GM12874 (cell line): ENCODE data around the gene CD38.

Experiments used
- TF ChIP-seq, protein P1 (sequence below): IDR thresholded peaks from 2 replicates; pipeline ENCODE4 v1.5.1; 2011; ENCODE audit warnings: low read depth, mild to moderate bottlenecking, control low read depth, low read length, moderate library complexity; ENCODE audit not compliant: insufficient read depth

CD38 gene

GRCh38 chr4:15742083-15742582 lies 36.0 kb upstream of the CD38 start:
- TF ChIP-seq, protein P1, sequence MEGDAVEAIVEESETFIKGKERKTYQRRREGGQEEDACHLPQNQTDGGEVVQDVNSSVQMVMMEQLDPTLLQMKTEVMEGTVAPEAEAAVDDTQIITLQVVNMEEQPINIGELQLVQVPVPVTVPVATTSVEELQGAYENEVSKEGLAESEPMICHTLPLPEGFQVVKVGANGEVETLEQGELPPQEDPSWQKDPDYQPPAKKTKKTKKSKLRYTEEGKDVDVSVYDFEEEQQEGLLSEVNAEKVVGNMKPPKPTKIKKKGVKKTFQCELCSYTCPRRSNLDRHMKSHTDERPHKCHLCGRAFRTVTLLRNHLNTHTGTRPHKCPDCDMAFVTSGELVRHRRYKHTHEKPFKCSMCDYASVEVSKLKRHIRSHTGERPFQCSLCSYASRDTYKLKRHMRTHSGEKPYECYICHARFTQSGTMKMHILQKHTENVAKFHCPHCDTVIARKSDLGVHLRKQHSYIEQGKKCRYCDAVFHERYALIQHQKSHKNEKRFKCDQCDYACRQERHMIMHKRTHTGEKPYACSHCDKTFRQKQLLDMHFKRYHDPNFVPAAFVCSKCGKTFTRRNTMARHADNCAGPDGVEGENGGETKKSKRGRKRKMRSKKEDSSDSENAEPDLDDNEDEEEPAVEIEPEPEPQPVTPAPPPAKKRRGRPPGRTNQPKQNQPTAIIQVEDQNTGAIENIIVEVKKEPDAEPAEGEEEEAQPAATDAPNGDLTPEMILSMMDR: no peak

GRCh38 chr4:15742637-15743036 lies 35.5 kb upstream of the CD38 start:
- TF ChIP-seq, protein P1: no peak

- TF ChIP-seq, protein P1: no peak
Observed at GRCh38 chr4:15744016-15744545, 34.0 kb upstream of the CD38 start.

GRCh38 chr4:15746110-15746509 lies 32.0 kb upstream of the CD38 start:
- TF ChIP-seq, protein P1: no peak

DNA sequence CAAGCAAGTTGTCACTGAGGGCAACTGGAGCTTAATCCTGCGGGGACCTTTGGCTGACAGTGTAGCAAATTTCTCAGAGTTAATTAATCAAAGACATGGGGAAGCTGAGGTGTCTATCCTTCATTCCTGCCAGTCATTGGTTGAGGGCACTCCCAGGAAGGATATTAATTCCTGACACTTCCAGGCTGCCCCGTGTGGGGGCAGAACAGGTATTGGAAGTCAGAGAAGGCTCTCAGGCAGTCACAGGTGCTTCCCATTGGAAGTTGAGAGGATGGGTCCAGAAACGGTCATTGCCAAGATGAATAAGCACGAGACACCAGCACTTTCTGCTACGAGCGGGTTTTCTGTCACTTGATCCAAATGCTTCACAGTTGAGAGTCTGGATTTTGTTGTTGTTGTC lies 29.1 kb upstream of the CD38 start:
- TF ChIP-seq, protein P1: no peak

DNA sequence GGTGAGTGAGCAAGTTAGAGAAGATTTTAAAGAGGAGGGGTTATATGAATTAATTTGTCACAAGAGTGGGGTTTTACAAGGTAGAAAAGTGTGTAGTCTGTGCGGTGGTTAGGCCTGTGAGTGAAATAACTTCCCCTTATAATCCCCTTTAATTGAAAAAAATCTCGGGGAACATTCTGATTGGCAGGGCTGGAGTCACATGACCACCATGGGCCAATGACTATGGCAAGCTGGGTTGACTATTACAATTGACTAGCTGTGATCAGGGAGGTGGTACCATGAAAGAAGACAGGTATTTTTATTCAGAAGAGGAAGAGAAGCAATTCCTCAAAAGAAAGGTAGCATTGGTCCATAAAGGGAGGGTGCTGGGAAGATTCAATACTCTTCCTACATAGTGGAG lies 27.0 kb upstream of the CD38 start:
- TF ChIP-seq, protein P1: no peak

DNA sequence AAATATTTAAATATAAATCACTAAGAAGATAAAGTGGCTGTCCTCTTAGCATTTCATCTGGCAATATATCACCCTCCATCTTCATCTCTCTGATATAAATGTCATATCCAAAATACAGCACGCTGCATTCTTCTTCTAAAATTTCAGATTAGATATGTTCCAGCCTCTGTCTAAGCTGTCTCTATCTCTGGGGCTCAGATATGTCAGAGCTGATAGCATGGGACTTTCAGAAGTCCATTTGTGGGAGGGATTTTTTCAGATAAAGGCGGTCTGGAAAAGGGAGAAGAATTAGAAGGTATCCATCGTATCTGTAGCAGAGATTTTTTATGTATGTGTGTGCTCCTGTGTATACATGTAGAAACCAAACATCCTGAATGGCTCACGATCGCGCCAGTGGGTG lies 25.0 kb upstream of the CD38 start:
- TF ChIP-seq, protein P1: no peak

GRCh38 chr4:15753786-15754185 lies 24.3 kb upstream of the CD38 start:
- TF ChIP-seq, protein P1: no peak
